WTC11 (cell line): Measurements from ENCODE around the gene NOSTRIN. TPM values are rescaled to one million over a fixed set of nuclear protein-coding genes. Genes with fewer than 3 reads are reported as not detected.

ENCODE experiments used
- ATAC-seq: fragments of 200-7000 bp; cut with Tn5 transposase; 2 replicates; pipeline ENCODE4 v1.10.0; 2021; ENCODE audit warnings: mild to moderate bottlenecking, moderate library complexity
- CTCF ChIA-PET: fragments of 300-600 bp; sonication (Branson Sonifier 250); formaldehyde crosslinking; loops from one replicate; lab custom pipeline; 2021; ENCODE audit warnings: antibody characterized with exemption; lab: Charles Lee
- POLR2A ChIA-PET: fragments of 350-600 bp; sonication (Branson Sonifier 250); formaldehyde crosslinking; loops from one replicate; lab custom pipeline; 2021; ENCODE audit warnings: antibody characterized with exemption; lab: Charles Lee
- DNase-seq: peaks from one replicate; pipeline ENCODE4 v3.0.0; 2021; ENCODE audit warnings: low spot score
- H3K27ac Mint-ChIP-seq: 2 replicates; pipeline ENCODE4 v1.8.0; 2021; ENCODE audit warnings: mixed read lengths
- H3K27me3 Mint-ChIP-seq: 2 replicates; pipeline ENCODE4 v1.8.0; 2021; ENCODE audit warnings: low read depth, mild to moderate bottlenecking, moderate library complexity, mixed read lengths
- H3K36me3 Mint-ChIP-seq: 2 replicates; pipeline ENCODE4 v1.8.0; 2021; ENCODE audit warnings: mixed read lengths
- H3K4me1 Mint-ChIP-seq: 2 replicates; pipeline ENCODE4 v1.8.0; 2022; ENCODE audit warnings: mixed read lengths
- H3K4me3 Mint-ChIP-seq: 2 replicates; pipeline ENCODE4 v1.8.0; 2021; ENCODE audit warnings: mild to moderate bottlenecking, moderate library complexity, mixed read lengths
- H3K9me3 Mint-ChIP-seq: 2 replicates; pipeline ENCODE4 v1.8.0; 2021; ENCODE audit warnings: mixed read lengths
- AR ChIP-seq: fragments of 250-450 bp; sonication (Bioruptor Pico); IDR thresholded peaks from 2 replicates; pipeline ENCODE4 v1.9.0; 2021; ENCODE audit warnings: mild to moderate bottlenecking
- CREM ChIP-seq: sonication (generic); formaldehyde crosslinking; IDR thresholded peaks from 2 replicates; pipeline ENCODE4 v1.8.1; 2022; ENCODE audit warnings: mild to moderate bottlenecking, missing genetic modification reagents, moderate library complexity
- E2F1 ChIP-seq: sonication (generic); formaldehyde crosslinking; IDR thresholded peaks from 2 replicates; pipeline ENCODE4 v1.8.0; 2022; ENCODE audit warnings: mild to moderate bottlenecking, missing genetic modification reagents
- FOXP1 ChIP-seq: sonication (generic); formaldehyde crosslinking; IDR thresholded peaks from 2 replicates; pipeline ENCODE4 v1.8.0; 2022; ENCODE audit warnings: missing genetic modification reagents, mild to moderate bottlenecking, moderate library complexity, borderline replicate concordance
- NFYB ChIP-seq: sonication (generic); formaldehyde crosslinking; conservative IDR thresholded peaks from 2 replicates; pipeline ENCODE4 v1.8.0; 2022; ENCODE audit warnings: low read depth, missing genetic modification reagents
- OVOL2 ChIP-seq: fragments of 250-450 bp; sonication (Bioruptor Pico); IDR thresholded peaks from 2 replicates; pipeline ENCODE4 v1.9.0; 2021; ENCODE audit warnings: mild to moderate bottlenecking, borderline replicate concordance
- SOX15 ChIP-seq: fragments of 250-450 bp; sonication (Bioruptor Pico); IDR thresholded peaks from 2 replicates; pipeline ENCODE4 v1.9.0; 2021; ENCODE audit warnings: mild to moderate bottlenecking
- TP53 ChIP-seq: sonication (generic); formaldehyde crosslinking; IDR thresholded peaks from 2 replicates; pipeline ENCODE4 v1.8.1; 2023; ENCODE audit warnings: mild to moderate bottlenecking, missing genetic modification reagents
- USF1 ChIP-seq: sonication (generic); formaldehyde crosslinking; IDR thresholded peaks from 2 replicates; pipeline ENCODE4 v1.8.0; 2022; ENCODE audit warnings: mild to moderate bottlenecking, missing genetic modification reagents
- ZMAT4 ChIP-seq: fragments of 250-450 bp; sonication (Bioruptor Pico); IDR thresholded peaks from 2 replicates; pipeline ENCODE4 v1.9.0; 2021; ENCODE audit warnings: mild to moderate bottlenecking
- ZNF317 ChIP-seq: sonication (generic); formaldehyde crosslinking; IDR thresholded peaks from 2 replicates; pipeline ENCODE4 v1.8.1; 2023; ENCODE audit warnings: low read depth, mild to moderate bottlenecking, moderate library complexity, missing genetic modification reagents, borderline replicate concordance
- ZNF416 ChIP-seq: fragments of 250-450 bp; sonication (Bioruptor Pico); IDR thresholded peaks from 2 replicates; pipeline ENCODE4 v1.9.0; 2021; ENCODE audit warnings: mild to moderate bottlenecking, inconsistent platforms
- ZNF423 ChIP-seq: fragments of 250-450 bp; sonication (Bioruptor Pico); IDR thresholded peaks from 2 replicates; pipeline ENCODE4 v2.1.2; 2022; ENCODE audit warnings: mild to moderate bottlenecking, moderate library complexity
- total RNA-seq: library from RNA; stranded (reverse); gene quantifications from 3 replicates; pipeline ENCODE4 v1.2.3, GENCODE V29; 2021
- TF ChIP-seq, protein P1 (sequence below): sonication (generic); formaldehyde crosslinking; conservative IDR thresholded peaks from 2 replicates; pipeline ENCODE4 v1.8.1; 2023; ENCODE audit warnings: mild to moderate bottlenecking, low read depth, missing genetic modification reagents, moderate library complexity
- TF ChIP-seq, protein P2 (sequence below): sonication (generic); formaldehyde crosslinking; IDR thresholded peaks from 2 replicates; pipeline ENCODE4 v1.8.0; 2022; ENCODE audit warnings: mild to moderate bottlenecking, missing genetic modification reagents
- TF ChIP-seq, protein P3 (sequence below): sonication (generic); formaldehyde crosslinking; IDR thresholded peaks from 2 replicates; pipeline ENCODE4 v1.8.0; 2022; ENCODE audit warnings: mild to moderate bottlenecking, missing genetic modification reagents

The NOSTRIN gene
- total RNA-seq, 1 experiment from 2014 or later, result 0.22 TPM

DNA sequence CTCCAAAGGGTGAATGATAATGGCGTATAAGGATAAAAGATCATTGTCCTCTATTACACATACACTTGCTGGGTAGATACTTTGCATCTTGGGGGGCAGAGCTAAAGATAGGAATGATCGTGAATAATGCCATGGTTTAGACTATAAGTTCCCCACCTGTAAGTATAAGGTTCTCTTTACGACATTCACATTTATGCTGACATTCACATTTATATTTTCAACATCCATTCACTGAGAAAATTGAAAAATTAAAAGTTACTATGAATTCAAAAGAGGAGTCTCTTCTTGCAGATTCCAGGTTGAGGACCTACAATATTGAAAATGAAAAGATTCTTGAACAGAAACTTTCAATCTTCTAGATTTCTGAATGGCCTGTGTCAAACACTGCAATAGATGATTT, 89.9 kb downstream of the NOSTRIN start (continued):
- TF ChIP-seq AR (CRISPR knock-in tag) (no peak), NFYB (CRISPR knock-in tag) (no peak), ZNF423 (no peak), ZMAT4 (CRISPR knock-in tag) (no peak), ZNF317 (CRISPR knock-in tag) (no peak), CREM (CRISPR knock-in tag) (no peak), USF1 (CRISPR knock-in tag) (no peak)
- TF ChIP-seq, protein P1, sequence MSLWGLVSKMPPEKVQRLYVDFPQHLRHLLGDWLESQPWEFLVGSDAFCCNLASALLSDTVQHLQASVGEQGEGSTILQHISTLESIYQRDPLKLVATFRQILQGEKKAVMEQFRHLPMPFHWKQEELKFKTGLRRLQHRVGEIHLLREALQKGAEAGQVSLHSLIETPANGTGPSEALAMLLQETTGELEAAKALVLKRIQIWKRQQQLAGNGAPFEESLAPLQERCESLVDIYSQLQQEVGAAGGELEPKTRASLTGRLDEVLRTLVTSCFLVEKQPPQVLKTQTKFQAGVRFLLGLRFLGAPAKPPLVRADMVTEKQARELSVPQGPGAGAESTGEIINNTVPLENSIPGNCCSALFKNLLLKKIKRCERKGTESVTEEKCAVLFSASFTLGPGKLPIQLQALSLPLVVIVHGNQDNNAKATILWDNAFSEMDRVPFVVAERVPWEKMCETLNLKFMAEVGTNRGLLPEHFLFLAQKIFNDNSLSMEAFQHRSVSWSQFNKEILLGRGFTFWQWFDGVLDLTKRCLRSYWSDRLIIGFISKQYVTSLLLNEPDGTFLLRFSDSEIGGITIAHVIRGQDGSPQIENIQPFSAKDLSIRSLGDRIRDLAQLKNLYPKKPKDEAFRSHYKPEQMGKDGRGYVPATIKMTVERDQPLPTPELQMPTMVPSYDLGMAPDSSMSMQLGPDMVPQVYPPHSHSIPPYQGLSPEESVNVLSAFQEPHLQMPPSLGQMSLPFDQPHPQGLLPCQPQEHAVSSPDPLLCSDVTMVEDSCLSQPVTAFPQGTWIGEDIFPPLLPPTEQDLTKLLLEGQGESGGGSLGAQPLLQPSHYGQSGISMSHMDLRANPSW (CRISPR knock-in tag), result no peak
- TF ChIP-seq, protein P2, sequence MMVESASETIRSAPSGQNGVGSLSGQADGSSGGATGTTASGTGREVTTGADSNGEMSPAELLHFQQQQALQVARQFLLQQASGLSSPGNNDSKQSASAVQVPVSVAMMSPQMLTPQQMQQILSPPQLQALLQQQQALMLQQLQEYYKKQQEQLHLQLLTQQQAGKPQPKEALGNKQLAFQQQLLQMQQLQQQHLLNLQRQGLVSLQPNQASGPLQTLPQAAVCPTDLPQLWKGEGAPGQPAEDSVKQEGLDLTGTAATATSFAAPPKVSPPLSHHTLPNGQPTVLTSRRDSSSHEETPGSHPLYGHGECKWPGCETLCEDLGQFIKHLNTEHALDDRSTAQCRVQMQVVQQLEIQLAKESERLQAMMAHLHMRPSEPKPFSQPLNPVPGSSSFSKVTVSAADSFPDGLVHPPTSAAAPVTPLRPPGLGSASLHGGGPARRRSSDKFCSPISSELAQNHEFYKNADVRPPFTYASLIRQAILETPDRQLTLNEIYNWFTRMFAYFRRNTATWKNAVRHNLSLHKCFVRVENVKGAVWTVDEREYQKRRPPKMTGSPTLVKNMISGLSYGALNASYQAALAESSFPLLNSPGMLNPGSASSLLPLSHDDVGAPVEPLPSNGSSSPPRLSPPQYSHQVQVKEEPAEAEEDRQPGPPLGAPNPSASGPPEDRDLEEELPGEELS (CRISPR knock-in tag), result no peak
- TF ChIP-seq, all 79 proteins: peak for 0

- POLR2A ChIA-PET, result no interaction called here
- CTCF ChIA-PET, result no interaction called here
- H3K9me3 Mint-ChIP-seq, result no peaks in the 10 kb centered on the region
- DNase-seq (no peak), ATAC-seq (no peak)
- H3K4me1 Mint-ChIP-seq, result peaks cover 11% of the 10 kb centered on the region
- peaks cover 25% of the 10 kb centered on the region for H3K27me3 Mint-ChIP-seq
- no peaks in the 10 kb centered on the region; the same call in 1 of the 2 replicates for H3K36me3 Mint-ChIP-seq
- TF ChIP-seq, protein P3, sequence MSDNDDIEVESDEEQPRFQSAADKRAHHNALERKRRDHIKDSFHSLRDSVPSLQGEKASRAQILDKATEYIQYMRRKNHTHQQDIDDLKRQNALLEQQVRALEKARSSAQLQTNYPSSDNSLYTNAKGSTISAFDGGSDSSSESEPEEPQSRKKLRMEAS (CRISPR knock-in tag), result no peak
- no peak for TF ChIP-seq OVOL2
- no peak for TF ChIP-seq ZMAT4 (CRISPR knock-in tag)
- no peak for TF ChIP-seq E2F1 (CRISPR knock-in tag)
- TF ChIP-seq ZNF416, result no peak
- no peak for TF ChIP-seq SOX15 (CRISPR knock-in tag)
- no peak for TF ChIP-seq TP53
- TF ChIP-seq FOXP1 (CRISPR knock-in tag), result no peak
- H3K27ac Mint-ChIP-seq, result no peak overlapping the region
- H3K4me3 Mint-ChIP-seq, result no peak overlapping the region
Measured at GRCh38 chr2:168894101-168894500, 91.7 kb downstream of the NOSTRIN start.
